Thyroid gland (tissue), 4 donors: ENCODE measurements around the gene CNBD2. TPM values are rescaled to one million over a fixed set of nuclear protein-coding genes. Genes with fewer than 3 reads are reported as not detected.

Experiments
- DNase-seq, 2 donors: peaks; one replicate each; pipeline ENCODE4 v3.0.0-alpha.2; 2019
- H3K27ac ChIP-seq, 3 donors: fragments of 200-600 bp; sonication (generic); 1 replicate in 2 of 3; 2 replicates in 1 of 3; pipeline ENCODE4 v1.5.1; 2016 to 2019; ENCODE audit warnings: mild to moderate bottlenecking in 1 of 3, moderate library complexity in 1 of 3
- H3K27me3 ChIP-seq: fragments of 200-600 bp; sonication (generic); one replicate; pipeline ENCODE4 v1.5.1; 2019
- H3K36me3 ChIP-seq, 2 donors: fragments of 200-600 bp; sonication (generic); one replicate each; pipeline ENCODE4 v1.5.1; 2016 to 2019
- H3K4me1 ChIP-seq, 2 donors: fragments of 200-600 bp; sonication (generic); one replicate each; pipeline ENCODE4 v1.5.1; 2017 to 2019
- H3K4me3 ChIP-seq, 3 donors: fragments of 200-600 bp; sonication (generic); replicated peaks in 1 of 3; 1 replicate in 2 of 3; 2 replicates in 1 of 3; pipeline ENCODE4 v1.5.1; 2016; ENCODE audit warnings: mild to moderate bottlenecking in 1 of 3
- H3K9me3 ChIP-seq: fragments of 200-600 bp; sonication (generic); one replicate; pipeline ENCODE4 v1.5.1; 2017
- CTCF ChIP-seq, 6 experiments: fragments of 200-600 bp in 3 of 6; fragments of 450-650 bp in 3 of 6; sonication (generic) in 3 of 6; IDR thresholded peaks; one replicate each; pipeline ENCODE4 v1.5.1; 2016 to 2019; ENCODE audit warnings: antibody characterized with exemption in 6 of 6, mild to moderate bottlenecking in 2 of 6, inconsistent platforms in 1 of 6, moderate library complexity in 1 of 6
- POLR2A ChIP-seq, 2 donors: fragments of 450-650 bp; IDR thresholded peaks; one replicate each; pipeline ENCODE4 v1.6.1; 2017; ENCODE audit warnings: antibody characterized with exemption in 2 of 2, mild to moderate bottlenecking in 2 of 2, moderate library complexity in 1 of 2
- WGBS, 2 donors: methylation state at CpG; one replicate each; pipeline ENCODE4 v1.1.5; 2017; 5-methylcytosine and 5-hydroxymethylcytosine counted together
- intact Hi-C: fragments of 100-400 bp; cut with DNase I; formaldehyde crosslinking; loops from one replicate; pipeline ENCODE4 v1.15.1; 2023
- total RNA-seq, 4 donors: library from RNA; depleted of rRNA; stranded (reverse); fragments of >200 nt; gene quantifications; one replicate each; pipeline ENCODE4 v1.2.3, GENCODE V29; 2016

Gene CNBD2
- total RNA-seq, 4 donors from 2014 or later, result 3.0 to 4.5 (median 3.8) TPM

DNA sequence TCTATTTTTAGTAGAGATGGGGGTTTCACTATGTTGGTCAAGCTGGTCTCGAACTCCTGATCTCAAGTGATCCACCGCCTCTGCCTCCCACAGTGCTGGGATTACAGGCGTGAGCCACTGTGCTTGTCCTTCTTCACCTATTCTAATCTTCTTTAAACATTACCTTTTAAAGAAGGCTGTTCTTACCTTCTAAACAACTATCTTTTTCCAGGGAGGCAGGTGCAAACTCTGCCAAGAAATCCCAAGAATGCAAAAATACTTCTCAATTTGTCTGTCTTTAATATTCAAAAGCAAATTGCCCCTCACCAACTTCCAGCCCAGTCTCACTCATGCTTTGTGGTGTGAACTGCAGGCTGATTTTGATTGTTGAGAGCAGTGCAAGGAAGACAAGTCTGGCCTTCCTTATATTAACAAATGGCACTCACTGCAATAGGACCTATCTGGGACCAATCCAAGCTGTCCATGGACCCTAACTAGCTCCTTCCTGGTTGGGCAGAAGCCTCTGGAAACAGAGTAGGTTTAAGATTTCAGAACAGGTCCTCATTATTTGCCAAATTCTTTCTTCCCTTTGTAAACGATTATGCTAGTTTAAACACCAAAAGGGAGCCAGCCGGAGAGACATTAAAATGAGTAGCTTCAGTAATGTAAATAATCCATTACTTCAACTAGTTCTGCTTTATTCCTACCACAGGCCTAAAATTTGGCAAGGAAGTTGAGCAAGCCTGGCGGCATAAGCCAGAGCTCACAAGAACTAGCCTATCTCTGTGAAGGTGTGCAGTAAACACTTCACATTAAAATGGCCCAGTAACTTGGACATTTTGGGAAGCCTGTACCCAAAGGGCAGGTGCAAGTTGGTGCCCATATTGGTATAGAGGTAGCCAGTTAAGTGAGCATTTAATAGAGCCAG, 15.7 kb upstream of the CNBD2 start:
- Histone ChIP-seq H3K27me3 (no peaks in the 10 kb centered on the region), H3K4me3 (peak overlapping the region; percentile 62 to 91 (median 74)), H3K4me1 (peaks cover 15 to 18% of the 10 kb centered on the region in 2 donors), H3K36me3 (peaks cover 0 to 2% of the 10 kb centered on the region in 2 donors), H3K9me3 (no peaks in the 10 kb centered on the region), H3K27ac (peak overlapping the region; percentile 92 to 96 (median 95))
- peak in 1 of 2 donors; percentile 3 for DNase-seq
- no peak for TF ChIP-seq POLR2A (IDR thresholded peaks at IDR 0.05)
- no peak for TF ChIP-seq CTCF (IDR thresholded peaks at IDR 0.05)
- intact Hi-C loops, result loop anchor here (5.0 kb wide), 1 partner anchor 210 kb away; the partner anchor contains the start of gene RBM39
- WGBS, 2 donors, result 60 to 65% methylated on average over 6 of the region's 6 CpGs

DNA sequence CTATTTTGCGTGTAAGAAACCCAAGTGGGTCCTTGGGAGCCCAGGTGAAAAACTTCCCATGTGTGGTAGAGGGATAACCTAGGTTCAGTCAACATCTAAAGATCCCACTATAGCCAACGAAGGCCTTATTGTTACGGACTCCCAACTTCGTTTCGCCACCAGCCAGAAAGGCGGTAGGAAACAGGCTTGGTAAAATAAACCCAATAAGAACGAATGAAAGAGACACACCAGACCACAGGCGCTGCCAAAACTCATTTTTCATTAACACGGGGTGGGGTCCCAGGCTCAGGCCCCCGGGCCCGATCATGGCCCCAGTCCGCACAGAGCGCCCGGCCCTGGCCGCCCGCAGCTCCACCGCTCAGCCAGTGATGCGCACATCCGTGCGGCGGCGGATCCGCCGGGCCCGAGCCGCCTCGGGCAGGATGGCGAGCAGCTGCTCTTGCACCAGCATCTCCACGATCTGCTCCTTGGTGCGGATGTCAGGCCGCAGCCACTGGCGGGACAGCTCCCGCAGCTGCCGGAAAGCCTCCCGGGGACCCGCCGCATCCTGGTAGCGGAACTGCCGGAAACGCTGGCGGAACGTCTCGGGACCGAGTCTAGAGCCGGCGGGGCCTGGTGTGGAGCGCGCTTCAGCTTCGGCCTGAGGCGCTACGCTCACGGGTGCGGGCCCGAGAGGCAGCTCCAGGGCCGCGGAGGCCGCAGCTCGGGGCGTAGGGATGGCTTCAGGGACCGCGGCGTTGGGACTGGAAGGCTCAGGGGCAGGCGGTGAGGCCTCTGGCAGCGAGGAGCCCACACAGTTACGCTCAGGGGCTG, 14.8 kb upstream of the CNBD2 start:
- Histone ChIP-seq H3K4me1 (peaks cover 15 to 18% of the 10 kb centered on the region in 2 donors), H3K27ac (peak overlapping the region; percentile 92 to 96 (median 95)), H3K4me3 (peak overlapping the region; percentile 62 to 91 (median 74)), H3K27me3 (no peaks in the 10 kb centered on the region), H3K9me3 (no peaks in the 10 kb centered on the region), H3K36me3 (no peaks in the 10 kb centered on the region)
- TF ChIP-seq CTCF (IDR thresholded peaks at IDR 0.05), result no peak
- no peak for TF ChIP-seq POLR2A (IDR thresholded peaks at IDR 0.05)
- 1 to 2% methylated on average over 22 to 29 of the region's 65 CpGs for WGBS, 2 donors
- intact Hi-C loops, result loop anchor here (5.0 kb wide), 1 partner anchor 211 kb away; the partner anchor contains the start of gene RBM39
- peak; percentile 46 to 51 for DNase-seq

- Histone ChIP-seq H3K27me3 (no peaks in the 10 kb centered on the region), H3K4me3 (peak within 1 kb of the TSS; percentile 62 to 91 (median 74)), H3K4me1 (peaks cover 15 to 18% of the 10 kb centered on the region in 2 donors), H3K27ac (peak within 1 kb of the TSS; percentile 92 to 96 (median 95)), H3K36me3 (no peaks in the 10 kb centered on the region), H3K9me3 (no peaks in the 10 kb centered on the region)
- WGBS, 2 donors, result 0% methylated on average over 4 to 18 of the region's 76 CpGs
- peak; percentile 97 to 98 for DNase-seq
- intact Hi-C loops, result loop anchor here (5.0 kb wide), 1 partner anchor 212 kb away; the partner anchor contains the start of gene RBM39
- TF ChIP-seq POLR2A (IDR thresholded peaks at IDR 0.05) (peak in 1 of 2 donors; percentile 89), CTCF (IDR thresholded peaks at IDR 0.05) (peak; percentile 78 to 98 (median 92))
Measured at GRCh38 chr20:35954200-35954906, 14.0 kb upstream of the CNBD2 start, which contains the start of gene SCAND1. TSS of gene SCAND1 (minus strand) at chr20:35954502. CDS start at chr20:35954284, 218 bp downstream.

DNA sequence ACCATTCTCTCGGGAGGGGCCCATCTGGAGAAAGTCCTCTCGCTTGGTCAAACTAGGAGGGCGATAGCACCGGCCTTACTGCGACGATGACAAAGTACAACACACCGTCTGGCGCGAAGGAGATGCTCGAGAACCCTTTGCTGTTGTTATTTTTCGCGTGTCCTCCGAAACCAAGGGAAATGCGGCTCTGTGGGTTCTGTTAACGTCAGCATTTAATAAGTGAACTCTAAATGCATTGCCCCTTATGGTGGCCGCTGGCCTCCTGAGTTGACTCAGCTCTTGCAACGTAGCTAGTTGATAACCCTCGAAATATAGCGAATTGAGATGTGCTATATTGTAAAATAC, 13.5 kb upstream of the CNBD2 start:
- WGBS, 2 donors, result 3 to 4% methylated on average over 16 to 19 of the region's 19 CpGs
- intact Hi-C loops, result loop anchor here (5.0 kb wide), 1 partner anchor 213 kb away; the partner anchor contains the start of gene RBM39

More for the DNA sequence above, 13.5 kb upstream of the CNBD2 start:
- Histone ChIP-seq H3K4me1 (peaks cover 15 to 18% of the 10 kb centered on the region in 2 donors), H3K27ac (peak overlapping the region; percentile 92 to 96 (median 95)), H3K36me3 (no peaks in the 10 kb centered on the region), H3K27me3 (no peaks in the 10 kb centered on the region), H3K4me3 (peak overlapping the region in 2 of 3 donors; percentile 61 to 91), H3K9me3 (no peaks in the 10 kb centered on the region)
- DNase-seq, result no peak
- TF ChIP-seq CTCF (IDR thresholded peaks at IDR 0.05) (no peak), POLR2A (IDR thresholded peaks at IDR 0.05) (no peak)
